ENCODE results near the gene MGRN1.

MGRN1 gene

GRCh38 chr16:4623593-4623992 lies 1.0 kb upstream of the MGRN1 start:
- Mint-ChIP-seq H3K9me3 (no peaks in the 10 kb centered on the region), H3K36me3 (peaks cover 18% of the 10 kb centered on the region), H3K4me1 (peaks cover 40% of the 10 kb centered on the region), H3K27me3 (no peaks in the 10 kb centered on the region), H3K27ac (peak overlapping the region; percentile 98), H3K4me3 (peak overlapping the region; percentile 90)
- CTCF ChIA-PET, result interaction anchor here (0.7 to 2.9 kb wide), 15 partner anchors 8 to 332 kb away, joined by 3 to 13 read pairs (median 4); partner anchors contain the start of genes HMOX2 and UBALD1
- no peak for DNase-seq

- Mint-ChIP-seq H3K27ac (peak overlapping the region; percentile 96), H3K4me1 (peaks cover 41% of the 10 kb centered on the region), H3K9me3 (no peaks in the 10 kb centered on the region), H3K27me3 (no peaks in the 10 kb centered on the region), H3K36me3 (peaks cover 21% of the 10 kb centered on the region), H3K4me3 (peak overlapping the region; percentile 98)
- DNase-seq, result peak; percentile 81
- CTCF ChIA-PET, result interaction anchor here (0.6 to 2.9 kb wide), 19 partner anchors 8 to 331 kb away, joined by 3 to 13 read pairs (median 4); partner anchors contain the start of genes HMOX2 and UBALD1
Observed at GRCh38 chr16:4624827-4625559, 367 bp downstream of the MGRN1 start.

GRCh38 chr16:4625560-4626159 lies 1.0 kb downstream of the MGRN1 start:
- no peak for DNase-seq
- peaks cover 21% of the 10 kb centered on the region for H3K36me3 Mint-ChIP-seq
- peaks cover 41% of the 10 kb centered on the region for H3K4me1 Mint-ChIP-seq
- CTCF ChIA-PET, result interaction anchor here (0.6 to 2.9 kb wide), 7 partner anchors 13 to 89 kb away, joined by 3 to 11 read pairs (median 3); no protein-coding TSS in a partner anchor
- no peaks in the 10 kb centered on the region for H3K27me3 Mint-ChIP-seq
- H3K27ac Mint-ChIP-seq, result peak overlapping the region; percentile 96
- no peaks in the 10 kb centered on the region for H3K9me3 Mint-ChIP-seq
- peak overlapping the region; percentile 98 for H3K4me3 Mint-ChIP-seq

- Mint-ChIP-seq H3K4me1 (peaks cover 44% of the 10 kb centered on the region), H3K36me3 (peaks cover 27% of the 10 kb centered on the region), H3K27me3 (no peaks in the 10 kb centered on the region), H3K9me3 (peaks cover 4% of the 10 kb centered on the region), H3K27ac (peak overlapping the region; percentile 67), H3K4me3 (peak overlapping the region; percentile 98)
- DNase-seq, result no peak
- CTCF ChIA-PET, result interaction anchor here (0.7 kb wide), 1 partner anchor 10 kb away, joined by 3 read pairs; no protein-coding TSS in a partner anchor
Observed at GRCh38 chr16:4626396-4626795, 1.8 kb downstream of the MGRN1 start.

GRCh38 chr16:4628283-4628682 lies 3.7 kb downstream of the MGRN1 start:
- Mint-ChIP-seq H3K4me1 (peaks cover 44% of the 10 kb centered on the region), H3K27me3 (no peaks in the 10 kb centered on the region), H3K36me3 (peaks cover 30% of the 10 kb centered on the region), H3K4me3 (no peak overlapping the region), H3K9me3 (peaks cover 4% of the 10 kb centered on the region), H3K27ac (no peak overlapping the region)
- CTCF ChIA-PET, result no interaction called here
- DNase-seq, result no peak

- CTCF ChIA-PET, result interaction anchor here (1.7 to 2.4 kb wide), 2 partner anchors 7 to 18 kb away, joined by 4 to 6 read pairs; partner anchors contain the start of gene MGRN1
- H3K27me3 Mint-ChIP-seq, result no peaks in the 10 kb centered on the region
- H3K36me3 Mint-ChIP-seq, result peaks cover 33% of the 10 kb centered on the region
- H3K4me1 Mint-ChIP-seq, result peaks cover 21% of the 10 kb centered on the region
- no peak overlapping the region for H3K4me3 Mint-ChIP-seq
- no peak for DNase-seq
- no peak overlapping the region for H3K27ac Mint-ChIP-seq
- H3K9me3 Mint-ChIP-seq, result peaks cover 4% of the 10 kb centered on the region
Observed at GRCh38 chr16:4631444-4631843, 6.8 kb downstream of the MGRN1 start.

GRCh38 chr16:4633910-4634635 lies 9.4 kb downstream of the MGRN1 start:
- CTCF ChIA-PET, result interaction anchor here (0.6 to 2.4 kb wide), 3 partner anchors 10 to 48 kb away, joined by 3 to 6 read pairs (median 4); partner anchors contain the start of gene MGRN1
- Mint-ChIP-seq H3K27ac (no peak overlapping the region), H3K9me3 (peaks cover 4% of the 10 kb centered on the region)

GRCh38 chr16:4634768-4635167 lies 10.1 kb downstream of the MGRN1 start:
- CTCF ChIA-PET, result interaction anchor here (1.4 kb wide), 1 partner anchor 11 kb away, joined by 4 read pairs; the partner anchor contains the start of gene MGRN1
- peaks cover 4% of the 10 kb centered on the region for H3K9me3 Mint-ChIP-seq
- H3K27ac Mint-ChIP-seq, result no peak overlapping the region
- no peak overlapping the region for H3K4me3 Mint-ChIP-seq
- H3K27me3 Mint-ChIP-seq, result no peaks in the 10 kb centered on the region
- peaks cover 7% of the 10 kb centered on the region for H3K4me1 Mint-ChIP-seq
- DNase-seq, result no peak
- peaks cover 27% of the 10 kb centered on the region for H3K36me3 Mint-ChIP-seq

More at GRCh38 chr16:4633910-4634635, 9.4 kb downstream of the MGRN1 start:
- no peak for DNase-seq
- no peaks in the 10 kb centered on the region for H3K27me3 Mint-ChIP-seq
- no peak overlapping the region for H3K4me3 Mint-ChIP-seq
- peaks cover 30% of the 10 kb centered on the region for H3K36me3 Mint-ChIP-seq
- H3K4me1 Mint-ChIP-seq, result peaks cover 8% of the 10 kb centered on the region

- H3K4me1 Mint-ChIP-seq, result peaks cover 16% of the 10 kb centered on the region
- CTCF ChIA-PET, result no interaction called here
- H3K36me3 Mint-ChIP-seq, result peaks cover 24% of the 10 kb centered on the region
- DNase-seq, result no peak
- no peak overlapping the region for H3K4me3 Mint-ChIP-seq
- no peak overlapping the region for H3K27ac Mint-ChIP-seq
- no peaks in the 10 kb centered on the region for H3K27me3 Mint-ChIP-seq
- H3K9me3 Mint-ChIP-seq, result peaks cover 3% of the 10 kb centered on the region
Observed at GRCh38 chr16:4636196-4636595, 11.6 kb downstream of the MGRN1 start.

- Mint-ChIP-seq H3K9me3 (no peaks in the 10 kb centered on the region), H3K27me3 (no peaks in the 10 kb centered on the region), H3K36me3 (peaks cover 19% of the 10 kb centered on the region), H3K4me1 (peaks cover 16% of the 10 kb centered on the region), H3K4me3 (no peak overlapping the region), H3K27ac (no peak overlapping the region)
- no peak for DNase-seq
- CTCF ChIA-PET, result interaction anchor here (1.4 kb wide), 1 partner anchor 12 kb away, joined by 4 read pairs; no protein-coding TSS in a partner anchor
Observed at GRCh38 chr16:4637501-4638166, 13.0 kb downstream of the MGRN1 start.

GRCh38 chr16:4639899-4640509 lies 15.4 kb downstream of the MGRN1 start:
- Mint-ChIP-seq H3K27me3 (no peaks in the 10 kb centered on the region), H3K9me3 (no peaks in the 10 kb centered on the region), H3K4me3 (no peak overlapping the region), H3K27ac (no peak overlapping the region), H3K36me3 (peaks cover 12% of the 10 kb centered on the region), H3K4me1 (peaks cover 20% of the 10 kb centered on the region)
- CTCF ChIA-PET, result no interaction called here
- DNase-seq, result no peak

GRCh38 chr16:4640572-4641305 lies 16.1 kb downstream of the MGRN1 start:
- no peaks in the 10 kb centered on the region for H3K9me3 Mint-ChIP-seq
- H3K36me3 Mint-ChIP-seq, result peaks cover 12% of the 10 kb centered on the region
- H3K4me3 Mint-ChIP-seq, result no peak overlapping the region
- peaks cover 25% of the 10 kb centered on the region for H3K4me1 Mint-ChIP-seq
- H3K27ac Mint-ChIP-seq, result no peak overlapping the region
- no peaks in the 10 kb centered on the region for H3K27me3 Mint-ChIP-seq
- CTCF ChIA-PET, result interaction anchor here (1.4 kb wide), 1 partner anchor 17 kb away, joined by 3 read pairs; the partner anchor contains the start of gene MGRN1
- DNase-seq, result no peak

GRCh38 chr16:4641306-4641687 lies 16.7 kb downstream of the MGRN1 start:
- DNase-seq, result no peak
- no peaks in the 10 kb centered on the region for H3K27me3 Mint-ChIP-seq
- H3K9me3 Mint-ChIP-seq, result no peaks in the 10 kb centered on the region
- H3K4me3 Mint-ChIP-seq, result no peak overlapping the region
- H3K27ac Mint-ChIP-seq, result no peak overlapping the region
- CTCF ChIA-PET, result interaction anchor here (1.4 kb wide), 1 partner anchor 17 kb away, joined by 3 read pairs; the partner anchor contains the start of gene MGRN1
- peaks cover 10% of the 10 kb centered on the region for H3K36me3 Mint-ChIP-seq
- peaks cover 28% of the 10 kb centered on the region for H3K4me1 Mint-ChIP-seq

Measured in activated naive CD4-positive, alpha-beta T cell treated with anti-CD3 and anti-CD28 coated beads, Interleukin-2, amount 10 ng/mL, durations not matched to agents 7 days and 5 days (primary cell).